Esophagus muscularis mucosa (tissue), 4 donors: ENCODE measurements around the gene EPHA6. TPM values are rescaled to one million over a fixed set of nuclear protein-coding genes. Genes with fewer than 3 reads are reported as not detected.
"Not testable (repeated sequence)": the region's sequence is repeated elsewhere in the genome, so short reads cannot be mapped to it uniquely, and the experiment has no call there.

Source experiments
- DNase-seq: peaks from one replicate; pipeline ENCODE4 v3.0.0-alpha.2; 2017; ENCODE audit errors: extremely low spot score
- H3K27ac ChIP-seq, 4 donors: fragments of 200-600 bp; sonication (generic); replicated peaks in 1 of 4; 1 replicate in 3 of 4; 2 replicates in 1 of 4; pipeline ENCODE4 v1.5.1; 2016 to 2019; ENCODE audit warnings: mild to moderate bottlenecking in 1 of 4
- H3K27me3 ChIP-seq, 4 donors: fragments of 200-600 bp; sonication (generic); one replicate each; pipeline versions ENCODE4 v1.5.1 to v1.6.0; 2016 to 2019
- H3K36me3 ChIP-seq, 4 donors: fragments of 200-600 bp; sonication (generic); one replicate each; pipeline ENCODE4 v1.5.1; 2016 to 2019
- H3K4me1 ChIP-seq, 4 donors: fragments of 200-600 bp; sonication (generic); one replicate each; pipeline ENCODE4 v1.5.1; 2016 to 2019
- H3K4me3 ChIP-seq, 4 donors: fragments of 200-600 bp; sonication (generic); 1 replicate in 2 of 4; 2 replicates in 2 of 4; pipeline ENCODE4 v1.5.1; 2016 to 2019; ENCODE audit warnings: mild to moderate bottlenecking in 4 of 4, moderate library complexity in 1 of 4
- H3K9me3 ChIP-seq, 4 donors: fragments of 200-600 bp; sonication (generic); 1 replicate in 3 of 4; 2 replicates in 1 of 4; pipeline ENCODE4 v1.5.1; 2016 to 2019
- CTCF ChIP-seq, 3 experiments: fragments of 200-600 bp in 2 of 3; fragments of 450-650 bp in 1 of 3; sonication (generic) in 2 of 3; IDR thresholded peaks; one replicate each; pipeline ENCODE4 v1.5.1; 2017 to 2019; ENCODE audit warnings: antibody characterized with exemption in 3 of 3, mild to moderate bottlenecking in 2 of 3, moderate library complexity in 1 of 3
- EP300 ChIP-seq: sonication (generic); formaldehyde crosslinking; IDR thresholded peaks from one replicate; pipeline ENCODE4 v1.6.1; 2017; ENCODE audit warnings: antibody characterized with exemption
- POLR2A ChIP-seq: fragments of 450-650 bp; IDR thresholded peaks from one replicate; pipeline ENCODE4 v1.6.1; 2017; ENCODE audit warnings: antibody characterized with exemption, moderate library complexity, mild to moderate bottlenecking, low read depth
- POLR2AphosphoS5 ChIP-seq, 2 donors: sonication (generic); formaldehyde crosslinking; IDR thresholded peaks; one replicate each; pipeline ENCODE4 v1.6.1; 2017; ENCODE audit warnings: antibody characterized with exemption in 2 of 2
- WGBS: methylation state at CpG from one replicate; pipeline ENCODE4 v1.1.5; 2018; 5-methylcytosine and 5-hydroxymethylcytosine counted together
- intact Hi-C: fragments of 100-400 bp; cut with DNase I; formaldehyde crosslinking; loops from one replicate; pipeline ENCODE4 v1.15.1; 2023
- total RNA-seq, 4 donors: library from RNA; depleted of rRNA; stranded (reverse); fragments of >200 nt; gene quantifications; one replicate each; pipeline versions ENCODE4 v1.1.0 to v1.2.1, GENCODE V29; 2016

EPHA6 gene
- total RNA-seq, 4 donors from 2014 or later: 1.8 to 8.3 (median 4.2) TPM

- DNase-seq: no peak
- H3K27ac ChIP-seq: no peak overlapping the region
- no peaks in the 10 kb centered on the region for H3K9me3 ChIP-seq
- no peaks in the 10 kb centered on the region for H3K4me1 ChIP-seq
- TF ChIP-seq EP300 (no peak), POLR2A (no peak), CTCF (IDR thresholded peaks at IDR 0.05) (no peak), POLR2AphosphoS5 (IDR thresholded peaks at IDR 0.05) (no peak)
- no peaks in the 10 kb centered on the region for H3K36me3 ChIP-seq
- no peaks in the 10 kb centered on the region for H3K27me3 ChIP-seq
- intact Hi-C loops: no loop called here
- no peak overlapping the region for H3K4me3 ChIP-seq
These were observed 163.3 kb downstream of the EPHA6 start for GRCh38 chr3:96977671-96978070.

DNA sequence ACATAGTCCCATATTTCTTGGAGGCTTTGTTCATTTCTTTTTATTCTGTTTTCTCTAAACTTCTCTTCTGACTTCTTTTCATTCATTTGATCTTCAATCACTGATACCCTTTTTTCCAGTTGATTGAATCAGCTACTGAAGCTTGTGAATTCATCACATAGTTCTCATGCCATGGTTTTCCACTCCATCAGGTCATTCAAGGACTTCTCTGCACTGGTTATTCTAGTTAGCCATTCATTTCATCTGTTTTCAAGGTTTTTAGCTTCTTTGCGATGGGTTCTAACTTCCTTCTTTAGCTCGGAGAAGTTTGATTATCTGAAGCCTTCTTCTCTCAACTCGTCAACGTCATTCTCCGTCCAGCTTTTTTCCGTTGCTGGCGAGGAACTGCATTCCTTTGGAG lies 169.3 kb downstream of the EPHA6 start:
- intact Hi-C loops, H3K9me3 ChIP-seq, H3K36me3 ChIP-seq, H3K4me3 ChIP-seq, H3K4me1 ChIP-seq, DNase-seq, H3K27ac ChIP-seq, H3K27me3 ChIP-seq: not testable (repeated sequence)
- WGBS: 87% methylated on average over 7 of the region's 7 CpGs

GRCh38 chr3:96986241-96986640 lies 171.8 kb downstream of the EPHA6 start:
- DNase-seq: no peak
- Histone ChIP-seq H3K9me3 (peaks cover 0 to 8% (median 5%) of the 10 kb centered on the region in 4 donors), H3K36me3 (no peaks in the 10 kb centered on the region), H3K27ac (no peak overlapping the region), H3K27me3 (no peaks in the 10 kb centered on the region), H3K4me3 (no peak overlapping the region), H3K4me1 (no peaks in the 10 kb centered on the region)
- whole genome bisulfite sequencing: 97% methylated on average over 1 of the region's 1 CpG
- TF ChIP-seq EP300 (no peak), POLR2AphosphoS5 (IDR thresholded peaks at IDR 0.05) (no peak), POLR2A (no peak), CTCF (IDR thresholded peaks at IDR 0.05) (no peak)
- intact Hi-C loops: no loop called here

DNA sequence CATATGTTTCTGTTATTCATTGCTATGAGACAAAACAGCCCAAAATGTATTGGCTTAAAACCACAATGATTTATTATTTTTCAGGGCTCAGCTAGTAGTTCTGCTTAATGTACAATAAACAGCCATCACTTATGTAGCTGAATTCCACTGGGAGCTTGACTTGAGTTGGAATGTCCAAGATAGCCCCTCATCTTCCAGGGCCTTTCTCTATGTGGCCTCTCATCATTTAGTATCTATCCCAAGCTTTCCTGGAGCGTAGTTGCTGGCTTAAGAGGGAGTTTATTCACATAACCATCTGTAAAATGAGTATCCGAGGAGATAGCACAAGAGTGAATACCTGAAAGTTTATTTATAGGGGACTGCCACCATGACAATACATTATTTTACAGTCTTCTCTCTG lies 176.8 kb downstream of the EPHA6 start:
- no peak overlapping the region for H3K4me3 ChIP-seq
- no peak for TF ChIP-seq POLR2A
- TF ChIP-seq POLR2AphosphoS5 (IDR thresholded peaks at IDR 0.05): no peak
- TF ChIP-seq EP300: no peak
- TF ChIP-seq CTCF (IDR thresholded peaks at IDR 0.05): no peak
- WGBS: 76% methylated on average over 2 of the region's 2 CpGs

DNA sequence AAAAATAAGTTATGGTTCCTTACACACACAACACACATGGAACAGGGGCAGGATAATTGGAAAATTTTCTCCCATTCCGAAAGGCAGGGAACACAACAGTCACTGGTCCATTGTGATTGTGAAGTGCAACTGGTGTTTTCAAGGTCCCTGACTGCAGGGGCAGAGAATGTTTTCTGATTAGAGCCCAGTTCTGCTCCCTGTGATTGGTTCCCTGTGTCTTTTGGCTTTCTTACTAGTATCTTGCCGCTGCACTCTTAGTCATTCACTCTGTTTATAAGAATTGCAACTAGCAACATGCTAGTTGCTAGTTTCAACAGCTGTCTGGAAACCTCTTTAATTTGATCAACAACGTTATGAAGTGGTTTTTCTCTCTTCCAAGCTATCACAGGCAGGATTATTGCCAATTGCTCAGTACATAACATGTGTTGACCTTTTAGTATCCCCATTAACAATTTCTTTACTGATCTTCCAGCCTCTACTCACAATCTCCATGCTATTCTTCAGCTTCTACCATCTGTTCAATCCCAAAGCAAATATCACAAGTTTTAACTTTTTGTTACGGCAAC lies 177.5 kb downstream of the EPHA6 start:
- intact Hi-C loops: no loop called here
- Histone ChIP-seq H3K36me3 (no peaks in the 10 kb centered on the region), H3K27me3 (no peaks in the 10 kb centered on the region), H3K4me3 (no peak overlapping the region), H3K4me1 (peaks cover 0 to 4% (median 0%) of the 10 kb centered on the region in 4 donors), H3K27ac (no peak overlapping the region), H3K9me3 (no peaks in the 10 kb centered on the region)
- 61% methylated on average over 4 of the region's 4 CpGs for WGBS
- TF ChIP-seq EP300: no peak
- TF ChIP-seq POLR2A: no peak
- TF ChIP-seq CTCF (IDR thresholded peaks at IDR 0.05): no peak
- TF ChIP-seq POLR2AphosphoS5 (IDR thresholded peaks at IDR 0.05): no peak
- DNase-seq: no peak

More for the DNA sequence above, 176.8 kb downstream of the EPHA6 start:
- no peak for DNase-seq
- H3K27ac ChIP-seq: no peak overlapping the region
- H3K9me3 ChIP-seq: no peaks in the 10 kb centered on the region
- H3K4me1 ChIP-seq: peaks cover 0 to 4% (median 0%) of the 10 kb centered on the region in 4 donors
- intact Hi-C loops: no loop called here
- no peaks in the 10 kb centered on the region for H3K36me3 ChIP-seq
- H3K27me3 ChIP-seq: no peaks in the 10 kb centered on the region
